Stimulated activated CD4-positive, alpha-beta T cell treated with anti-CD3 and anti-CD28 coated beads, TNF-alpha, amount 100 ng/mL, for 1 hour (primary cell): Measurements from ENCODE around the gene ZSCAN16.

Experiments
- DNase-seq, 3 donors: peaks; one replicate each; pipeline ENCODE4 v3.0.0-alpha.2; 2020; ENCODE audit warnings: low read depth in 3 of 3, low spot score in 1 of 3

Gene ZSCAN16

GRCh38 chr6:28167926-28168325 lies 43.5 kb downstream of the ZSCAN16 start:
- no peak for DNase-seq

- no peak for DNase-seq
Observed at GRCh38 chr6:28171271-28171670, 46.9 kb downstream of the ZSCAN16 start.

GRCh38 chr6:28172006-28172405 lies 47.6 kb downstream of the ZSCAN16 start:
- DNase-seq: no peak

GRCh38 chr6:28176373-28176772 lies 52.0 kb downstream of the ZSCAN16 start:
- DNase-seq: no peak
